NCI-H748 (cell line): ENCODE results near the gene LHFPL5.
A peak's percentile ranks its signal among the peaks of the same experiment; 100 is the strongest.

ENCODE experiments used
- DNase-seq: peaks from one replicate; lab custom pipeline; 2025; ENCODE audit not compliant: unreplicated experiment; lab: John Stamatoyannopoulos, UW

LHFPL5 gene

GRCh38 chr6:35790683-35791082, 14.5 kb upstream of the LHFPL5 start:
- DNase-seq: no peak

GRCh38 chr6:35794536-35795452, 10.4 kb upstream of the LHFPL5 start:
- DNase-seq: no peak

- DNase-seq: no peak
Observed at GRCh38 chr6:35795453-35796071, 9.6 kb upstream of the LHFPL5 start.

GRCh38 chr6:35796236-35796635, 8.9 kb upstream of the LHFPL5 start:
- no peak for DNase-seq

- no peak for DNase-seq
Observed at GRCh38 chr6:35797837-35798526, 7.2 kb upstream of the LHFPL5 start.

- no peak for DNase-seq
Observed at GRCh38 chr6:35798706-35799105, 6.4 kb upstream of the LHFPL5 start.

GRCh38 chr6:35801148-35801547, 4.0 kb upstream of the LHFPL5 start:
- no peak for DNase-seq

GRCh38 chr6:35808688-35809087, 3.5 kb downstream of the LHFPL5 start:
- DNase-seq: peak; percentile 95

GRCh38 chr6:35809809-35810208, 4.7 kb downstream of the LHFPL5 start:
- no peak for DNase-seq

- DNase-seq: peak; percentile 28
Observed at GRCh38 chr6:35810971-35811698, 6.0 kb downstream of the LHFPL5 start.

GRCh38 chr6:35811699-35811995, 6.5 kb downstream of the LHFPL5 start:
- DNase-seq: no peak

GRCh38 chr6:35817515-35817914, 12.4 kb downstream of the LHFPL5 start:
- DNase-seq: no peak

- DNase-seq: no peak
Observed at GRCh38 chr6:35823601-35824000, 18.4 kb downstream of the LHFPL5 start.

- DNase-seq: no peak
Observed at GRCh38 chr6:35824552-35825192, 19.5 kb downstream of the LHFPL5 start.

- no peak for DNase-seq
Observed at GRCh38 chr6:35829306-35829705, 24.2 kb downstream of the LHFPL5 start.

- no peak for DNase-seq
Observed at GRCh38 chr6:35831257-35832007, 26.3 kb downstream of the LHFPL5 start.

GRCh38 chr6:35833536-35833935, 28.4 kb downstream of the LHFPL5 start:
- DNase-seq: no peak

GRCh38 chr6:35839019-35839418, 33.9 kb downstream of the LHFPL5 start:
- no peak for DNase-seq

- no peak for DNase-seq
Observed at GRCh38 chr6:35842381-35842780, 37.2 kb downstream of the LHFPL5 start.

- DNase-seq: no peak
Observed at GRCh38 chr6:35844290-35844689, 39.1 kb downstream of the LHFPL5 start.
